PFSK-1 (cell line): Measurements from ENCODE around the gene PLCXD3.

Source experiments
- FOXP2 ChIP-seq: optimal IDR thresholded peaks from 2 replicates; pipeline ENCODE3; 2011; ENCODE audit warnings: borderline replicate concordance, control low read depth, inconsistent platforms; ENCODE audit not compliant: insufficient read depth; ENCODE audit errors: extremely low read length, extremely low read depth
- POLR2AphosphoS5 ChIP-seq: IDR thresholded peaks from 2 replicates; pipeline ENCODE4 v1.6.1; 2012; ENCODE audit warnings: low read depth, mild to moderate bottlenecking, control low read depth, low read length, moderate library complexity
- REST ChIP-seq, 2 experiments: IDR thresholded peaks; 2 replicates each; pipeline versions ENCODE4 v1.6.1 to v1.8.0; 2011 to 2012; ENCODE audit warnings: low read depth in 2 of 2, low read length in 2 of 2, control low read depth in 1 of 2, inconsistent platforms in 1 of 2, mild to moderate bottlenecking in 1 of 2, moderate library complexity in 1 of 2; ENCODE audit not compliant: insufficient read depth in 1 of 2
- SIN3A ChIP-seq: IDR thresholded peaks from 2 replicates; pipeline ENCODE4 v1.6.1; 2012; ENCODE audit warnings: mild to moderate bottlenecking, low read length, moderate library complexity, borderline replicate concordance; ENCODE audit not compliant: insufficient read depth
- TAF1 ChIP-seq: IDR thresholded peaks from 2 replicates; pipeline ENCODE4 v1.6.1; 2012; ENCODE audit warnings: low read length, control low read depth, borderline replicate concordance; ENCODE audit not compliant: insufficient read depth

PLCXD3 gene

GRCh38 chr5:41410737-41411136 is 99.7 kb downstream of the PLCXD3 start:
- no peak for TF ChIP-seq POLR2AphosphoS5
- no peak for TF ChIP-seq REST (IDR thresholded peaks at IDR 0.05; ENCODE audit: insufficient read depth in 1 of 2, low read depth in 2 of 2, low read length in 2 of 2)

- TF ChIP-seq SIN3A, result no peak
- no peak for TF ChIP-seq POLR2AphosphoS5
- TF ChIP-seq REST (IDR thresholded peaks at IDR 0.05; ENCODE audit: insufficient read depth in 1 of 2, low read depth in 2 of 2, low read length in 2 of 2), result no peak
- TF ChIP-seq TAF1, result no peak
- TF ChIP-seq FOXP2, result no peak
These were observed 100.1 kb downstream of the PLCXD3 start for GRCh38 chr5:41410307-41410706.

DNA sequence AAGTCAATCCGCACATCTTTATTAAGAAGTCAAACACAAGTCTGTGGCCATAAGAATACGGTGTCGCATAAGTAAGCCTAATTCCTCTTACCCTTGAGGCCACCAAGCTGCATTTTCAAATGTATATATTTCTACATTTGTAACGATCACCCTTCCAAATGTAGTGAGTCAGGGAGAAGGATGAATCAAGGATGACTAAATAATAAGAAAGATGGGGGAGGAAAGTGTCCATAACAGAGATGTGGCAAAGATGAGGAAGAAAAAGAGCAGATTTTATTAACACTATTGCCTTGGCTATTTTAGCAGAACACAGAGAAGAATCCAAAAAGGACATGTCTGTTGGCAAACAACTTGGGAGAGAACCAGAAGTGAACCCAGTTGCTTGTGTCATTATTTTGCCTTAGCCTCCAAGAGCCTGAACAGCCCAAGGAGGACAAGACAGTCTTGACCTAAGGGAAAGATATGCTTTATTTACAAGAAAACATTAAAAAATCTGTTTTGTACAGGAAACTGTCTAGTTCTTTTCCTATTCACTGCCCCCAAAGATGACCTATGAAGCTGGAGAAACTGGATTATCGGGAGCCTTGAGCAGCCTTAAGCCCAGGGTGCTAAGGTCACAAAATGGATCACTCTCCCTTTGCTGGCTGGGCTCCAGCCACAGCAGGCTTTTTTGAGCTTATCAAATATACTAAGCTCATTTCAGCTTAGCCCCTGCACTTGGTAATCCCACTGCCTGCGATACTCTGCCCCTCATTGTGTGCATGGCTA is 101.5 kb downstream of the PLCXD3 start:
- no peak for TF ChIP-seq FOXP2
- no peak for TF ChIP-seq TAF1
- TF ChIP-seq REST (IDR thresholded peaks at IDR 0.05; ENCODE audit: insufficient read depth in 1 of 2, low read depth in 2 of 2, low read length in 2 of 2), result no peak
- no peak for TF ChIP-seq POLR2AphosphoS5
- TF ChIP-seq SIN3A, result no peak

- TF ChIP-seq TAF1, result no peak
- TF ChIP-seq POLR2AphosphoS5, result no peak
- no peak for TF ChIP-seq SIN3A
- TF ChIP-seq FOXP2, result no peak
- no peak for TF ChIP-seq REST (IDR thresholded peaks at IDR 0.05; ENCODE audit: insufficient read depth in 1 of 2, low read depth in 2 of 2, low read length in 2 of 2)
These were observed 103.5 kb downstream of the PLCXD3 start for GRCh38 chr5:41406936-41407335.

GRCh38 chr5:41406424-41406823 is 104.0 kb downstream of the PLCXD3 start:
- TF ChIP-seq POLR2AphosphoS5, result no peak
- no peak for TF ChIP-seq TAF1
- TF ChIP-seq FOXP2, result no peak
- no peak for TF ChIP-seq SIN3A
- TF ChIP-seq REST (IDR thresholded peaks at IDR 0.05; ENCODE audit: insufficient read depth in 1 of 2, low read depth in 2 of 2, low read length in 2 of 2), result no peak
